SKM-1 (cell line): Measurements from ENCODE around the gene TMPRSS13.

ENCODE experiments used
- DNase-seq: peaks from one replicate; lab custom pipeline; 2025; ENCODE audit not compliant: unreplicated experiment; lab: John Stamatoyannopoulos, UW

TMPRSS13 gene

GRCh38 chr11:117900121-117900648 is 29.0 kb downstream of the TMPRSS13 start:
- DNase-seq, result peak; percentile 57

- DNase-seq, result no peak
Measured at GRCh38 chr11:117898059-117898458, 31.1 kb downstream of the TMPRSS13 start.

GRCh38 chr11:117892651-117893050 is 36.6 kb downstream of the TMPRSS13 start:
- no peak for DNase-seq

- no peak for DNase-seq
Measured at GRCh38 chr11:117891362-117891761, 37.8 kb downstream of the TMPRSS13 start.

GRCh38 chr11:117888139-117888566 is 41.0 kb downstream of the TMPRSS13 start:
- no peak for DNase-seq

- DNase-seq, result no peak
Measured at GRCh38 chr11:117887431-117888138, 41.6 kb downstream of the TMPRSS13 start.

GRCh38 chr11:117885777-117886176 is 43.4 kb downstream of the TMPRSS13 start:
- DNase-seq, result no peak

- DNase-seq, result no peak
Measured at GRCh38 chr11:117884994-117885393, 44.2 kb downstream of the TMPRSS13 start.

- no peak for DNase-seq
Measured at GRCh38 chr11:117883063-117883462, 46.1 kb downstream of the TMPRSS13 start.

- no peak for DNase-seq
Measured at GRCh38 chr11:117882311-117882905, 46.8 kb downstream of the TMPRSS13 start.

- DNase-seq, result peak; percentile 5
Measured at GRCh38 chr11:117881217-117881616, 48.0 kb downstream of the TMPRSS13 start.

GRCh38 chr11:117879516-117880480 is 49.4 kb downstream of the TMPRSS13 start:
- DNase-seq, result no peak

GRCh38 chr11:117878939-117879475 is 50.2 kb downstream of the TMPRSS13 start:
- no peak for DNase-seq

- no peak for DNase-seq
Measured at GRCh38 chr11:117878314-117878938, 50.8 kb downstream of the TMPRSS13 start.

GRCh38 chr11:117877120-117877784 is 52.0 kb downstream of the TMPRSS13 start:
- DNase-seq, result no peak

GRCh38 chr11:117876341-117877119 is 52.7 kb downstream of the TMPRSS13 start, which contains the start of gene FXYD6:
TSS of gene FXYD6 (minus strand) at chr11:117876658. CDS start at chr11:117842776, 33,882 bp downstream.
- no peak for DNase-seq

GRCh38 chr11:117876059-117876340 is 53.2 kb downstream of the TMPRSS13 start:
- DNase-seq, result no peak

GRCh38 chr11:117875382-117876058 is 53.7 kb downstream of the TMPRSS13 start:
- no peak for DNase-seq

- no peak for DNase-seq
Measured at GRCh38 chr11:117874910-117875381, 54.3 kb downstream of the TMPRSS13 start.
